Glomerular visceral epithelial cell (primary cell): ENCODE data around the gene PTTG1IP.
"Not testable (repeated sequence)": the region's sequence is repeated elsewhere in the genome, so short reads cannot be mapped to it uniquely, and the experiment has no call there.

Source experiments
- DNase-seq: peaks from one replicate; pipeline ENCODE4 v3.0.0-alpha.2; 2016; ENCODE audit errors: extremely low spot score

Gene PTTG1IP

GRCh38 chr21:44873356-44874239 lies at the start of gene PTTG1IP:
Gene PTTG1IP, minus strand, starts transcription at chr21:44873690. Its CDS starts 74 bp downstream, at chr21:44873616.
- DNase-seq, result peak; percentile 99

- DNase-seq, result no peak
These were observed 48.4 kb upstream of the PTTG1IP start for GRCh38 chr21:44921928-44922327.

GRCh38 chr21:44920694-44921604 lies 47.5 kb upstream of the PTTG1IP start, which contains the start of gene ITGB2:
Gene ITGB2, minus strand, starts transcription at chr21:44920899. Its CDS starts 10,117 bp downstream, at chr21:44910782.
- DNase-seq, result no peak

- DNase-seq, result no peak
These were observed 46.6 kb upstream of the PTTG1IP start for GRCh38 chr21:44919913-44920693.

GRCh38 chr21:44919111-44919912 lies 45.8 kb upstream of the PTTG1IP start:
- no peak for DNase-seq

GRCh38 chr21:44918581-44919033 lies 45.1 kb upstream of the PTTG1IP start:
- no peak for DNase-seq

- DNase-seq, result no peak
These were observed 44.6 kb upstream of the PTTG1IP start for GRCh38 chr21:44918107-44918470.

GRCh38 chr21:44917446-44918106 lies 44.1 kb upstream of the PTTG1IP start:
- no peak for DNase-seq

- no peak for DNase-seq
These were observed 43.5 kb upstream of the PTTG1IP start for GRCh38 chr21:44916965-44917364.

GRCh38 chr21:44914176-44914874 lies 40.8 kb upstream of the PTTG1IP start:
- DNase-seq, result no peak

- DNase-seq, result no peak
These were observed 40.1 kb upstream of the PTTG1IP start for GRCh38 chr21:44913425-44914175.

GRCh38 chr21:44912506-44913412 lies 39.3 kb upstream of the PTTG1IP start:
- DNase-seq, result not testable (repeated sequence)

- DNase-seq, result no peak
These were observed 38.6 kb upstream of the PTTG1IP start for GRCh38 chr21:44912158-44912473.

- DNase-seq, result peak; percentile 56
These were observed 38.1 kb upstream of the PTTG1IP start for GRCh38 chr21:44911384-44912157.

GRCh38 chr21:44911068-44911383 lies 37.5 kb upstream of the PTTG1IP start:
- no peak for DNase-seq

- no peak for DNase-seq
These were observed 37.0 kb upstream of the PTTG1IP start for GRCh38 chr21:44910229-44911067.
